MCF 10A (cell line): ENCODE data around the gene IL15RA. TPM values are rescaled to one million over a fixed set of nuclear protein-coding genes. Genes with fewer than 3 reads are reported as not detected.

ENCODE experiments used
- total RNA-seq: library from RNA; stranded (reverse); gene quantifications from 2 replicates; pipeline ENCODE4 v1.2.3, GENCODE V29; 2022

Gene IL15RA
- total RNA-seq, 1 experiment from 2014 or later: 6.0 TPM

Other genes starting within 250 kb of the IL15RA start
- 173 and 200 TPM in 2 replicates for gene GDI2, start 164.1 kb downstream of the IL15RA start, total RNA-seq
- 9.9 and 10.6 TPM in 2 replicates for gene ANKRD16, start 87.7 kb downstream of the IL15RA start, total RNA-seq
- gene FBH1, start 87.3 kb downstream of the IL15RA start, total RNA-seq: 61.8 and 70.5 TPM in 2 replicates
- gene IL2RA, start 84.8 kb upstream of the IL15RA start, total RNA-seq: not detected in 2 replicates
- 113 and 128 TPM in 2 replicates for gene RBM17, start 111.5 kb upstream of the IL15RA start, total RNA-seq
- 15.8 and 17.8 TPM in 2 replicates for gene PFKFB3, start 225.4 kb upstream of the IL15RA start, total RNA-seq